Epithelial cell of proximal tubule (primary cell): ENCODE measurements around the gene ST3GAL6. TPM values are rescaled to one million over a fixed set of nuclear protein-coding genes. Genes with fewer than 3 reads are reported as not detected.

Experiments
- DNase-seq: peaks from one replicate; pipeline ENCODE4 v3.0.0-alpha.2; 2011; ENCODE audit warnings: low read depth
- H3K4me3 ChIP-seq: 2 replicates; pipeline ENCODE4 v1.5.1; 2011; ENCODE audit warnings: low read depth, mild to moderate bottlenecking, low read length
- total RNA-seq: library from RNA; depleted of rRNA; stranded (reverse); fragments of >200 nt; gene quantifications from 2 replicates; pipeline ENCODE4 v1.2.3, GENCODE V29; 2015
- TF ChIP-seq, protein P1 (sequence below): conservative IDR thresholded peaks from 2 replicates; pipeline ENCODE4 v1.5.1; 2012; ENCODE audit warnings: low read depth, mild to moderate bottlenecking, low read length

The ST3GAL6 gene
- total RNA-seq, 1 donor from 2014 or later: 3.9 TPM

DNA sequence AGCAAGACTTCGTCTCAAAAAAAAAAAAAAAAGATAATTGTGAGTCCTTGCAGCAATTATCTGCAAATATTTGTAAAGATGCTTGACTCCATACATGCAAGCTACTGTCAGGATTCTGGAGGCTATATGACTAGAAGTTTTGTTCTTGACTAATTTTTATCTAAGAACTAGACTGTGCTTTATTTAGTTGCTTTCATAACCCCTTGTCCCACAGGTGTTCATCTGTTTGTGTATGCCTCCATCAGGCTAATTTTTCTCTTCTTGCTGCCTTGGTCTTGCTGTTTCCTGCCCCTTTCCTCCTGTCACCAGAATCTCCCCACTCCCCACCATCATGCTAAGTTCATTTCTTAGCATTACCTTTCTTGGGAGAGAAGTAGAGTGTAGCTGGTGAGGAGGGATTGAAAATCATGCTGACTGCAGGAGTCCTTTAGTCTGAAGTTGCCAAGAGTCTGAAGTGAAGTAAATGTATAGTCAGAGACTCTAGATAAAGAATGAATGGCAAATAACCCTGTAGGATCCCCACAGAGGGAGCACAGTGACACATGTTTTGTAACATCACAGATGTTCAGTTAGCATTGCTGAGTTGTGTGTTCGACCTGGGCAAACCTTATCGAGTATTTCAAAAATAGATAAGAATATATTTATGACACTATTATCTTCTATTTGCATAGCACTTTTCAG, 12.5 kb downstream of the ST3GAL6 start:
- DNase-seq: no peak
- no peak overlapping the region for H3K4me3 ChIP-seq
- TF ChIP-seq, protein P1, sequence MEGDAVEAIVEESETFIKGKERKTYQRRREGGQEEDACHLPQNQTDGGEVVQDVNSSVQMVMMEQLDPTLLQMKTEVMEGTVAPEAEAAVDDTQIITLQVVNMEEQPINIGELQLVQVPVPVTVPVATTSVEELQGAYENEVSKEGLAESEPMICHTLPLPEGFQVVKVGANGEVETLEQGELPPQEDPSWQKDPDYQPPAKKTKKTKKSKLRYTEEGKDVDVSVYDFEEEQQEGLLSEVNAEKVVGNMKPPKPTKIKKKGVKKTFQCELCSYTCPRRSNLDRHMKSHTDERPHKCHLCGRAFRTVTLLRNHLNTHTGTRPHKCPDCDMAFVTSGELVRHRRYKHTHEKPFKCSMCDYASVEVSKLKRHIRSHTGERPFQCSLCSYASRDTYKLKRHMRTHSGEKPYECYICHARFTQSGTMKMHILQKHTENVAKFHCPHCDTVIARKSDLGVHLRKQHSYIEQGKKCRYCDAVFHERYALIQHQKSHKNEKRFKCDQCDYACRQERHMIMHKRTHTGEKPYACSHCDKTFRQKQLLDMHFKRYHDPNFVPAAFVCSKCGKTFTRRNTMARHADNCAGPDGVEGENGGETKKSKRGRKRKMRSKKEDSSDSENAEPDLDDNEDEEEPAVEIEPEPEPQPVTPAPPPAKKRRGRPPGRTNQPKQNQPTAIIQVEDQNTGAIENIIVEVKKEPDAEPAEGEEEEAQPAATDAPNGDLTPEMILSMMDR: no peak

DNA sequence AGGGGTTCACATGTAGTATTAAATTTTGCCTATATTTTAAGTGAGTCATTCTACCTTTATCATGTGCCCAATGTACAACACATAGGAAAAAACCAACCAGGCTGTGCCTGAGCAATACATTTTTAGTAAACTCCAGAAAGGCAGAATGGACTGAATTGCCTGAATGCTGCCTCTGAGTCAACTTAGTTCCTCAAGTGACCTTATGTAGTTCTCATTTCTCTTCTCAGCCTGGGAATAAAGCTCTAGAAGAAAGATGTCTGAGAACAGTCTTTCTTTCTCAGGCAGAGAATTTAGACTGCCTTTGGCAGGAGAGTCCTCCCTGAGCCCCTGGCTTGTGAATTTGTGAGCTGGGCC, 13.0 kb downstream of the ST3GAL6 start:
- TF ChIP-seq, protein P1: no peak
- H3K4me3 ChIP-seq: no peak overlapping the region
- DNase-seq: no peak

DNA sequence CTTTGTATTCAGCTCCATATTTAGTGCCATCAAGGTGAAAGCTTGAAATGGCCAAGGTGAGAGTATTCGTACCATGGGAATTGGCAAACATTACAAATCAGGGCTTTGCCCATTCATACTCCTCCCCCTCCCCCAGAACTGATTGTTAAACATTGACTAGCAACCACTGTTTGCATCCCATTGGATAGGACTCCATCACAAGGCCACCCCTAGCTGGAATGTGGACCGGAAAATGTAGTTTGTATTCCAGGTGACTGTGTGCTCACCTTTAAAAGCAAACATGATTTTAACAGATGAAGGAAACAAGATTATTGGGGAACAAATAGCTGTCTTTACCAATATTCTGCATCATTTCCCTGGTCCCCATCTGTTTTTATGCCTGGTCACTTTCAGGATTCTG, 14.1 kb downstream of the ST3GAL6 start:
- no peak for DNase-seq
- no peak overlapping the region for H3K4me3 ChIP-seq
- TF ChIP-seq, protein P1: no peak

DNA sequence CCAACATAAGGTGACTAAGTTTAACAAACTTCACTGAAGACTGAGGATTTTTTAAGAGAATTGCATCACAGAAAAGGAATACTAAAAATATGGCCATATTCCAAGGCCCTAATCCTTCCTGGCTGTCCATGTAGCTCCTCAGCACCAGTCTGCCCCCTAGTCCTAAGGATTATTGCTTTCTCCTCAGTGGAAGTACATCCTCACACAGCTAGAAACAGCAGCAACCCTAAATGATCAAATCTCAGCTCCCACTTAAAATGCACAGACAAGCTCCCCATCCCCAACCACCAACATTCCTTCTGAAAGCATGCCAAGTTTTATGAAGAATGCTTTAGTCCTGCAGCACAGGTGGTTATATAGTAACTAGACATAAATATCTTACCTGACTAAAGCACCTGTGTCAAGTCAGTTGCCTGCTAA, 14.7 kb downstream of the ST3GAL6 start:
- H3K4me3 ChIP-seq: no peak overlapping the region
- TF ChIP-seq, protein P1: peak; percentile 10
- no peak for DNase-seq

DNA sequence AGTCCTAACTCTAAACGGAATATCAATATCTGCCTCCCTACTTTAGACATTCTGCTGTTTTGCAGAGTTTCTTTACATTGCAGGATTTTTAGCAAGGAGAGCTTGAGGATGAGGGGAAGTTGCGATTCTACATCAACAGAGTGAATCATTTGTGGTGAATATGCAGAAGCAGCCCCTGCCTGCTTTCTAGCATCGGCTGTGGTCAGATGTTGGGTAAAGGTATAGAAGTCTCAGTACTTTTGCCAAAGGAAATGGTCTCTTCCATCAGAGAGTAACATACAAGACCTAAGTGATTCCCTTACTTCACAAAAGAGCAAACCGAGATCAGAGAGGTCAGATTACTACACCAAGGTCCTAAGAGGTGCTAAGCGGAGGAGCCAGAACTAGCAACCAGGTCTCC, 15.2 kb downstream of the ST3GAL6 start:
- H3K4me3 ChIP-seq: no peak overlapping the region
- no peak for DNase-seq
- TF ChIP-seq, protein P1: no peak

DNA sequence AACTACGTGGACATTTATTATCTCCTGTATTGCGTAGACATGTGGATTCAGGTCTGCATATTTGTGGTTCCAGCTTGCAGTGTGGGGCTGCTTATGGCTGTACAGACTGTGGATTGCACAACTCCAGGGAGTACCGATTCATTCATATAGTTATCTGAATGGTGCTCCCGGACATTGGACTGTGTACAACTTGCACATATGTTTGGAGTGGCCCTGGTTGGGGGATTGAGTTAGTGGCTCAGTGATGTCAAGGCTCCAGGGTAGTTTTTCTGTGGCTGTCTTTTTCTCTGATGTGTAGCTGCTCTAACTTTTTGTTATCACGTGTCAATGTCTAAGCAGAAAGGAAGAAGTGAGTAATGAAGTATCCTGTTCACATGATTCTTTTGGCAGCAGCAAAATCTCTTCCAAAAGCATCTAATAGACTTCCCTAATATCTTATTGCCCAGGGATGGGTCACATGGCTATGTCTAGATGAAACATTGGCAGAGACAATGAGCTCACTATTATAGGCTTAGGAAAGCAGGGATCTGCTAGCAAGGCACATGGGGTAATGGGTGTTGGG, 15.8 kb downstream of the ST3GAL6 start:
- DNase-seq: peak; percentile 70
- TF ChIP-seq, protein P1: no peak
- H3K4me3 ChIP-seq: no peak overlapping the region
